Adrenal gland (tissue), 5 donors: ENCODE measurements around the gene GLCE.

Source experiments
- CTCF ChIP-seq, 6 experiments: fragments of 450-650 bp in 4 of 6; fragments of 200-600 bp in 2 of 6; sonication (generic) in 1 of 6; IDR thresholded peaks; 1 replicate in 5 of 6; 2 replicates in 1 of 6; pipeline versions ENCODE4 v1.5.1 to v1.8.0; 2016 to 2021; ENCODE audit warnings: antibody characterized with exemption in 6 of 6, mild to moderate bottlenecking in 2 of 6, moderate library complexity in 1 of 6
- POLR2A ChIP-seq, 2 donors: fragments of 450-650 bp; IDR thresholded peaks; one replicate each; pipeline ENCODE4 v1.6.1; 2017; ENCODE audit warnings: antibody characterized with exemption in 2 of 2, mild to moderate bottlenecking in 2 of 2, moderate library complexity in 1 of 2
- donor health status: DM: no; HTN: no; CAD: no.

- TF ChIP-seq CTCF (IDR thresholded peaks at IDR 0.05) (no peak), POLR2A (IDR thresholded peaks at IDR 0.05) (no peak)
Observed at GRCh38 chr15:69253156-69253555, 92.7 kb downstream of the GLCE start.
